Measurements from ENCODE around the gene RXFP4. TPM values are rescaled to one million over a fixed set of nuclear protein-coding genes. Genes with fewer than 3 reads are reported as not detected.
A peak's percentile ranks its signal among the peaks of the same experiment; 100 is the strongest.
"Not testable (repeated sequence)": the region's sequence is repeated elsewhere in the genome, so short reads cannot be mapped to it uniquely, and the experiment has no call there.

Gene RXFP4
- total and polyA plus RNA-seq, 4 donors: not detected

DNA sequence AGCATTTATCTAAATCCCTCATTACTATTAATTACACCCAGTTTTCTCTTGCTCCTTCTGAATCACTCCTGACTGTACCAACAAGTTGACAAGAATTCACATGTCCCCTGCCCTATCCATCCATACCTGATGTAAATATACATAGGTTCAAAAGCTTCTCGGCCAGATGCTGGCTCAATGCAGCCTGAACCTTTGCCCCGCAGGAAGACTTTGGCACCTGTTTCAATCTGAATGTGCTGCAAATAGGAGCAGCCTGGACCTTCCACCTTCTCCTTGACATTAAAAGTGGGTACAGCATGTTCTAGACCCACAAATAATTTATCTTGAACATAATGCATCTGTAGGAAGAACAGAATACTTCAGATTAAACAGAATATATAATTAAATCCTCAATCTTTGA is 15.9 kb upstream of the RXFP4 start:
- Histone ChIP-seq H3K27ac (ENCODE audit: low read depth, low read length) (no peak overlapping the region), H3K9me3 (ENCODE audit: control insufficient read depth, insufficient read depth, low read length) (no peaks in the 10 kb centered on the region), H3K36me3 (ENCODE audit: control insufficient read depth, insufficient read depth, low read length) (peaks cover 80% of the 10 kb centered on the region), H3K27me3 (ENCODE audit: control insufficient read depth, insufficient read depth, low read length) (no peaks in the 10 kb centered on the region), H3K4me1 (ENCODE audit: control insufficient read depth, insufficient read depth, low read length) (no peaks in the 10 kb centered on the region), H3K4me3 (ENCODE audit: low read depth, low read length) (no peak overlapping the region)
- 100% methylated on average over 2 of the region's 2 CpGs for WGBS (ENCODE audit: insufficient coverage)
- DNase-seq (ENCODE audit: low read depth in 4 of 6, low spot score in 6 of 6): no peak

DNA sequence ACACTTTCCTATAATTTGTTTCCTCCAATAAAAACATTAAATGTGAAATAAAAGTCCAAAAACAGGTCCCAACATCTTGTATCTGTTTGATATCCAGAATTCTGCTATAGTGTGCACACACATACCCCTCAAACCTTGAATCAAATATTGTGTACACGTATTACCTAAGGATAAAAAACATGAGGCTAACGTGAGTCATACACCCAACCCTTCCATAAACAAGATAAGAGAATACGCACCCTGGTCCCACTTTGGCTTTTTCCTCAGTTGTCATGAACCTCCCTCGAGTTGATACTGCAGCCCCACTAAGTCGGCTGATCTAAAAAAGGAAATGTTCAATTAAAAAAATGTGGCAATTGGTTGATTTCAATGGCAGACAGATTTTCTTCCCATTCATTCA is 12.4 kb upstream of the RXFP4 start:
- Histone ChIP-seq H3K4me3 (ENCODE audit: low read depth, low read length) (no peak overlapping the region), H3K27me3 (ENCODE audit: control insufficient read depth, insufficient read depth, low read length) (no peaks in the 10 kb centered on the region), H3K9me3 (ENCODE audit: control insufficient read depth, insufficient read depth, low read length) (no peaks in the 10 kb centered on the region), H3K36me3 (ENCODE audit: control insufficient read depth, insufficient read depth, low read length) (peaks cover 67% of the 10 kb centered on the region), H3K4me1 (ENCODE audit: control insufficient read depth, insufficient read depth, low read length) (peaks cover 17% of the 10 kb centered on the region), H3K27ac (ENCODE audit: low read depth, low read length) (no peak overlapping the region)
- DNase-seq (ENCODE audit: low read depth in 4 of 6, low spot score in 6 of 6): no peak
- 83% methylated on average over 1 of the region's 5 CpGs for WGBS (ENCODE audit: insufficient coverage)

DNA sequence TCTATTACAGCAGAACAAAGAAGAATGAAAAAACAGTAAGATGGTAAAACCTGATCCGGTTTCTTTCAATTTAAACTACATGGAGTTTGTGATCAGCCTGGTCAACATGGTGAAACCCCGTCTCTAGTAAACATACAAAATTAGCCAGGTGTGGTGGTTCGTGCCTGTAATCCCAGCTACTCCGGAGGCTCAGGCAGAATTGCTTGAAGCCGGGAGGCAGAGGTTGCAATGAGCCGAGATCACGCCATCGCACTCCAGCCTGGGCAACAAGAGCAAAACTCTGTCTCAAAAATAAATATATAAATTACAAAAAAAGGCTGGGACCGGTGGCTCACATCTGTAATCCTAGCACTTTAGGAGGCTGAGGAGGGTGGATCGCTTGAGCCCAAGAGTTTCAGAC is 10.7 kb upstream of the RXFP4 start:
- not testable (repeated sequence) for H3K27me3 ChIP-seq (ENCODE audit: control insufficient read depth, insufficient read depth, low read length); H3K4me3 ChIP-seq (ENCODE audit: low read depth, low read length); H3K27ac ChIP-seq (ENCODE audit: low read depth, low read length); DNase-seq (ENCODE audit: low read depth in 4 of 6, low spot score in 6 of 6); H3K9me3 ChIP-seq (ENCODE audit: control insufficient read depth, insufficient read depth, low read length)
- peaks cover 24% of the 10 kb centered on the region for H3K4me1 ChIP-seq (ENCODE audit: control insufficient read depth, insufficient read depth, low read length)
- WGBS (ENCODE audit: insufficient coverage): 100% methylated on average over 3 of the region's 10 CpGs
- H3K36me3 ChIP-seq (ENCODE audit: control insufficient read depth, insufficient read depth, low read length): peaks cover 50% of the 10 kb centered on the region

DNA sequence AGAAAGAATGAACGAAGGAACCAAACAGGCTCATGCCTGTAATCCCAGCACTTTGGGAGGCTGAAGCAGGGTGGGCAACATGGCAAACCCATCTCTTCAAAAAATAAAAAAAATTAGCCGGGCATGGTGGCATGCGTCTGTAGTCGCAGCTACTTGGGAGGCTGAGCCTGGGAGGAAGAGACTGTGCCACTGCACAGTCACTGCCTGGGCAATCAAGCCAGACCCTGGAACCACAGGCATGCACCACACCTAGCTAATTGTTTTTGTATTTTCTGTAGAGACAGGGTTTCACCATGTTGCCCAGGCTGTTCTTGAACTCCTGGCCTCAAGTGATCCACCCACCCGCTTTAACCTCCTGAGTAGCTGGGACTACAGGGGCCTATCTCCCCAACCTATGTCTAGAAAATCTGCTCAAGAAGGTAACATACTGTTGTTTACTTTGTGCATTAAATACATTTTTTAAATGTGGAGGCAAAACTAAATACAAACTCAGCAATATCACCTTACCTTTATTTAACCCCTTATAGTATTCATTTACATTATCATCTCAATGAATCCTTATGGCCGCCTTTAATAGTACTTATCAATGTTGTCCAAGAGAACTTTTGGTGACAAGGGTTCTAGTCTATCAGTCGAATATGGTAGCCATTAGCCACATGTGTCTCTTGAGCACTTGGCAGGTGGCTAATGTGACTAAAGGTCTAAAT is 10.0 kb upstream of the RXFP4 start:
- 100% methylated on average over 1 of the region's 7 CpGs for WGBS (ENCODE audit: insufficient coverage)
- Histone ChIP-seq H3K9me3 (ENCODE audit: control insufficient read depth, insufficient read depth, low read length) (no peaks in the 10 kb centered on the region), H3K4me3 (ENCODE audit: low read depth, low read length) (no peak overlapping the region), H3K4me1 (ENCODE audit: control insufficient read depth, insufficient read depth, low read length) (peaks cover 24% of the 10 kb centered on the region), H3K27me3 (ENCODE audit: control insufficient read depth, insufficient read depth, low read length) (no peaks in the 10 kb centered on the region), H3K27ac (ENCODE audit: low read depth, low read length) (no peak overlapping the region), H3K36me3 (ENCODE audit: control insufficient read depth, insufficient read depth, low read length) (peaks cover 44% of the 10 kb centered on the region)
- DNase-seq (ENCODE audit: low read depth in 4 of 6, low spot score in 6 of 6): no peak

DNA sequence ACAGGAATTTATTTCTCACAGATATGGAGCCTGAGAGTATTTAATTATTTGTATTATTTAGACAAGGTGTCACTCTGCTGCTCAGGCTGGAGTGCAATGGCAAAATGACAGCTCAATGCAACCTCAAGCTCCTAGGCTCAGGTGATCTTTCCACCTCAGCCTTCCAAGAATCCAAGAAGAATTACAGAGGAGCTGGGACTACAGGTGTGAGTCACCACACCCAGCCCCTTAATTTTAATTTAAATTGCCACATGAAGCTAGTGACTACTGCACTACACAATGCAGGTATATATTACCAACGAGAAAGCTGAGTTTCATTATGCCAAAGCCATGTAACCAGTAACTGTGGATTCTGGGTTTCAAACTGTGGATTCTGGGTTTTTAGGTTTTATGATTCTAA is 9.4 kb upstream of the RXFP4 start:
- WGBS (ENCODE audit: insufficient coverage): no CpG with 5 or more reads among the region's 1 CpG
- Histone ChIP-seq H3K4me3 (ENCODE audit: low read depth, low read length) (no peak overlapping the region), H3K27ac (ENCODE audit: low read depth, low read length) (no peak overlapping the region), H3K9me3 (ENCODE audit: control insufficient read depth, insufficient read depth, low read length) (no peaks in the 10 kb centered on the region), H3K36me3 (ENCODE audit: control insufficient read depth, insufficient read depth, low read length) (peaks cover 38% of the 10 kb centered on the region), H3K27me3 (ENCODE audit: control insufficient read depth, insufficient read depth, low read length) (no peaks in the 10 kb centered on the region), H3K4me1 (ENCODE audit: control insufficient read depth, insufficient read depth, low read length) (peaks cover 24% of the 10 kb centered on the region)
- no peak for DNase-seq (ENCODE audit: low read depth in 4 of 6, low spot score in 6 of 6)

DNA sequence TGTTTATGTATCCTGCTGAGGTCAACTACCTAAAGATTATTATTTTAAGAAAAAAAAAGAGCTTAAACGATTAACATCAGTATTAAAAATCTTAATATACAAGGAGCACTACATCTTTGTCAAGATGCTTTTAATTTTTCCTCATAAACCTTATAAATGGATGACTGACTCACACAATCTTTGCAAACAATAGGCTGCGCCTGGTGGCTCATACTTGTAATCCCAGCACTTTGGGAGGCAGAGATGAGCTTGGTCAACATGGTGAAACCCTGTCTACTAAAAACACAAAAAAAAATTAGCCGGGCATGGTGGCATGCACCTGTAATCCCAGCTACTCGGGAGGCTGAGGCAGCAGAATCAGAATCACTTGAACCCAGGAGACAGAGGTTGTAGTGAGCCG is 9.0 kb upstream of the RXFP4 start:
- no peaks in the 10 kb centered on the region for H3K27me3 ChIP-seq (ENCODE audit: control insufficient read depth, insufficient read depth, low read length)
- no peak overlapping the region for H3K4me3 ChIP-seq (ENCODE audit: low read depth, low read length)
- H3K4me1 ChIP-seq (ENCODE audit: control insufficient read depth, insufficient read depth, low read length): peaks cover 24% of the 10 kb centered on the region
- no peak overlapping the region for H3K27ac ChIP-seq (ENCODE audit: low read depth, low read length)
- H3K9me3 ChIP-seq (ENCODE audit: control insufficient read depth, insufficient read depth, low read length): no peaks in the 10 kb centered on the region
- DNase-seq (ENCODE audit: low read depth in 4 of 6, low spot score in 6 of 6): no peak
- 100% methylated on average over 1 of the region's 5 CpGs for WGBS (ENCODE audit: insufficient coverage)
- peaks cover 34% of the 10 kb centered on the region for H3K36me3 ChIP-seq (ENCODE audit: control insufficient read depth, insufficient read depth, low read length)

DNA sequence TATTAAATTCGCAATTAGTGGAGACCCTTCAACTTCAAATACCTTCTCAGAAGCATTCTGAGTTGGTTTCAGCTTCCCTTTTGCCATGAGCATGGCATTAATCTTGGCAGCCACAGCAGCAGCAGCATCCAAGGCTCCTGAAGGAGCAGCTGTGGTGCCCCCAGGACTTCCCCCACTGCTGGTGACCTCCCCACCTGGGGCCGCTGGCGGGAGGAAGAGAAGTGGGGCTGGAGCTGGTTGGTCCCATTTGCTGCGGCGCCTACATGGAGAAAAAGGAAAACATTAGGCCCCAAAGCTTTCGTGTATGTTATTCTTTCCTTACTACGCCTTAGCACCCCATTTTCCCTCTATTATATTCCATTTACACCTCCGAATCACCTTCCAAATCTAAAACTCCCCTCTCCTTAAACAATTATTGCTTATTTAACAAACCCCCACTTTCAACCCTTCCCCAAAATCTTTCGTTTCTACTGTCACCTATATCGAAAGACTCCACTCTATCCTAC is 7.8 kb upstream of the RXFP4 start:
- peaks cover 24% of the 10 kb centered on the region for H3K4me1 ChIP-seq (ENCODE audit: control insufficient read depth, insufficient read depth, low read length)
- peak overlapping the region; percentile 99 for H3K4me3 ChIP-seq (ENCODE audit: low read depth, low read length)
- DNase-seq (ENCODE audit: low read depth in 4 of 6, low spot score in 6 of 6): no peak
- H3K27me3 ChIP-seq (ENCODE audit: control insufficient read depth, insufficient read depth, low read length): no peaks in the 10 kb centered on the region
- WGBS (ENCODE audit: insufficient coverage): 1% methylated on average over 8 of the region's 10 CpGs
- no peaks in the 10 kb centered on the region for H3K9me3 ChIP-seq (ENCODE audit: control insufficient read depth, insufficient read depth, low read length)
- peaks cover 24% of the 10 kb centered on the region for H3K36me3 ChIP-seq (ENCODE audit: control insufficient read depth, insufficient read depth, low read length)
- peak overlapping the region; percentile 95 for H3K27ac ChIP-seq (ENCODE audit: low read depth, low read length)

DNA sequence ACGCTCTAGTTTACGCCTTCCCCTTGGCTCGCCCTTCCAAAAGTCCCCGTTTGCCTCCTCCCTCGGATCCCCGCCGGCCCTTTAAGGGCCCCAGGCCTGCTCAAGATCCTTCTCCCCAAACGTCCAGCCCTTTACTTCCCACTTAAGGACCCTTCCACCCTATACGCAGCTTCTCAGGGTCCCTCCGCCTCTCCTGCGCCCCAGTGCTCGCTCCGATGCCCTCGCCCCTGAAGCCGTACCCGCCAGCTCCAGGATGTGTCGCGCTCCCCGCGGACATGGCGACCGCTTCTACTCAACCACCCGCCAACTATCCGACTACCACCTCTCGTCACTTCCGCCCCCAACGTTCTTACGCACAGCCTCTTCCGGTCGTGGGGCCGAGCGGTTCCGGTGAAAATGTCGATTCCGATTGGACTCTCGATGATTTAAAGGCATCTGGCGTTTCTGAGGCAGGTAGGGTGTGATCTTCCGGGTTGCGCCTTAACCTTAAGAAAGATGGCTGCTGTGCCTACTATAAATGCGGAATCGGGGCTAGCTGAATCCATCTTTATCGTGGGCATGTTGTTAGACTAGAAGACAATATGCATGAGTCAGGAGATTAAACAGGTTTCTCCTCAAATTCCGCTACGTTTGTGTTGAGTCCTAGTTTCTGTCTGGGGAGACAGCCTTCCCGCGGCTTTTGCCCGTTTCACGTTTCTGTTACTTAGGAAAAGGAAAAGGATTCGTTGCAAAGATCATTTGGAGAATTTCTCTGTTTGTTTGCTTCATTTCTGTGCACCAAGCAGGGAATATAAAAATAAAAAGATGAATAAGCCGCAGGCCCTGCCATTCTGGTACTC is 7.1 kb upstream of the RXFP4 start, which contains the start of gene KHDC4:
KHDC4 (minus strand) TSS at position 317 of the 839 bp plus-strand sequence; CDS start at position 277, 40 bp downstream.
- peak within 1 kb of the TSS; percentile 95 for H3K27ac ChIP-seq (ENCODE audit: low read depth, low read length)
- peaks cover 24% of the 10 kb centered on the region for H3K4me1 ChIP-seq (ENCODE audit: control insufficient read depth, insufficient read depth, low read length)
- peaks cover 22% of the 10 kb centered on the region for H3K36me3 ChIP-seq (ENCODE audit: control insufficient read depth, insufficient read depth, low read length)
- H3K9me3 ChIP-seq (ENCODE audit: control insufficient read depth, insufficient read depth, low read length): no peaks in the 10 kb centered on the region
- WGBS (ENCODE audit: insufficient coverage): under 1% methylated on average over 47 of the region's 50 CpGs
- peak within 1 kb of the TSS; percentile 99 for H3K4me3 ChIP-seq (ENCODE audit: low read depth, low read length)
- DNase-seq (ENCODE audit: low read depth in 4 of 6, low spot score in 6 of 6): peak; percentile 97 to 100 (median 99)
- H3K27me3 ChIP-seq (ENCODE audit: control insufficient read depth, insufficient read depth, low read length): no peaks in the 10 kb centered on the region

DNA sequence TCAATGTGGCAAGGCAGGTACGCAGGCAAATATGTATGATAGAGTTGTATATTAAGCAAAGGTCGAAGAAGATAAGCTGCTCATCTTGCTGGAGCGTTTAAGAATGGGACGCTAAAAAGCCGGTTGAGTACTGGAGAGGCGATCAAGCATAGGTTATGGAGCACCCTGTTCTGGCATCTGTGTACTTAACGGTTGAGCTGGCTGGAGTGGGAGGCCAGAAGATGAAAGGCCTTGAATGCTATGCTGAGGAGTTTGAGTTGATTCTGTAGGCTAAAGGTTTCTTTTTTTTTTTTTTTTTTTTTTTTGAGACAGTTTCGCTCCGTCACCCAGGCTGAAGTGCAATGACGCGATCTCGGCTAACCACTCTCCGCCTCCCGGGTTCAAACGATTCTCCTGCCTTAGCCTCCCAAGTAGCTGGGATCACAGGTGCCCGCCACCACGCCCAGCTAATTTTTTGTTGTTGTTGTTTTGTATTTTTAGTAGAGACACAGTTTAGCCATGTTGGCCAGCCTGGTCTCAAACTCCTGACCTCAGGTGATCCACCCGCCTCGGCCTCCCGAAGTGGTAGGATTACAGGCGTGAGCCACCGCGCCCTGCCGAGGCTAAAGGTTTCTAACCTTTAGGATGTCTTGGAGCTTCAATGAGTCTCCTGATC is 6.4 kb upstream of the RXFP4 start:
- no peak for DNase-seq (ENCODE audit: low read depth in 4 of 6, low spot score in 6 of 6)
- Histone ChIP-seq H3K27ac (ENCODE audit: low read depth, low read length) (peak overlapping the region; percentile 95), H3K4me1 (ENCODE audit: control insufficient read depth, insufficient read depth, low read length) (peaks cover 24% of the 10 kb centered on the region), H3K9me3 (ENCODE audit: control insufficient read depth, insufficient read depth, low read length) (no peaks in the 10 kb centered on the region), H3K4me3 (ENCODE audit: low read depth, low read length) (peak overlapping the region; percentile 99), H3K27me3 (ENCODE audit: control insufficient read depth, insufficient read depth, low read length) (no peaks in the 10 kb centered on the region), H3K36me3 (ENCODE audit: control insufficient read depth, insufficient read depth, low read length) (peaks cover 19% of the 10 kb centered on the region)
- 70% methylated on average over 13 of the region's 24 CpGs for WGBS (ENCODE audit: insufficient coverage)
